Sciatic nerve (tissue), 2 donors: ENCODE data around the gene CPLANE2. TPM values are rescaled to one million over a fixed set of nuclear protein-coding genes. Genes with fewer than 3 reads are reported as not detected.
"Not testable (repeated sequence)": the region's sequence is repeated elsewhere in the genome, so short reads cannot be mapped to it uniquely, and the experiment has no call there.

ENCODE experiments used
- ATAC-seq: fragments of 200-7000 bp; cut with Tn5 transposase; one replicate; pipeline ENCODE4 v1.9.1; 2020; ENCODE audit warnings: mild to moderate bottlenecking, moderate library complexity
- DNase-seq: peaks from one replicate; pipeline ENCODE4 v3.0.0-alpha.2; 2020; ENCODE audit warnings: low spot score
- intact Hi-C: fragments of 100-400 bp; cut with DNase I; formaldehyde crosslinking; loops from one replicate; pipeline ENCODE4 v1.14.2; 2022
- total RNA-seq: library from RNA; stranded (reverse); fragmentation: NEBNext Ultra II Directional; extraction: Animal tissue kit (Norgen Biotek cat#: 25700); gene quantifications from one replicate; pipeline ENCODE4 v1.2.1, GENCODE V29; 2021
- donor health status: DM: no; HTN: no; CAD: no.
- donor health status: DM: no; HTN: no; CAD: no.

The CPLANE2 gene
- total RNA-seq, 1 donor from 2014 or later: 9.8 TPM

GRCh38 chr1:16250524-16251251, 13.7 kb upstream of the CPLANE2 start:
- DNase-seq: no peak
- intact Hi-C loops: loop anchor here (1.0 kb wide), 1 partner anchor 171 kb away; no protein-coding TSS in a partner anchor
- ATAC-seq: peak; percentile 55

GRCh38 chr1:16249596-16250241, 12.7 kb upstream of the CPLANE2 start:
- ATAC-seq: peak; percentile 83
- intact Hi-C loops: loop anchor here (1.0 kb wide), 1 partner anchor 170 kb away; no protein-coding TSS in a partner anchor
- DNase-seq: no peak

- ATAC-seq (peak; percentile 70), DNase-seq (peak; percentile 85)
- intact Hi-C loops: no loop called here
These were observed 11.9 kb upstream of the CPLANE2 start for GRCh38 chr1:16248603-16249516.

GRCh38 chr1:16248007-16248436, 11.0 kb upstream of the CPLANE2 start:
- intact Hi-C loops: no loop called here

GRCh38 chr1:16247441-16247840, 10.5 kb upstream of the CPLANE2 start:
- intact Hi-C loops: no loop called here
- ATAC-seq (no peak), DNase-seq (no peak)

More at GRCh38 chr1:16248007-16248436, 11.0 kb upstream of the CPLANE2 start:
- no peak for DNase-seq
- no peak for ATAC-seq

GRCh38 chr1:16246961-16247360, 10.0 kb upstream of the CPLANE2 start:
- intact Hi-C loops: no loop called here
- no peak for ATAC-seq
- no peak for DNase-seq

- intact Hi-C loops, ATAC-seq: not testable (repeated sequence)
- peak; percentile 12 for DNase-seq
These were observed 9.3 kb upstream of the CPLANE2 start for GRCh38 chr1:16246239-16246638.

- ATAC-seq: no peak
- intact Hi-C loops: no loop called here
- no peak for DNase-seq
These were observed 8.7 kb upstream of the CPLANE2 start for GRCh38 chr1:16245476-16246196.

GRCh38 chr1:16244650-16245285, 7.8 kb upstream of the CPLANE2 start:
- intact Hi-C loops: no loop called here
- no peak for ATAC-seq
- DNase-seq: peak; percentile 41

- ATAC-seq: peak; percentile 54
- intact Hi-C loops: no loop called here
- peak; percentile 87 for DNase-seq
These were observed 7.1 kb upstream of the CPLANE2 start for GRCh38 chr1:16243936-16244649.

GRCh38 chr1:16243215-16243610, 6.2 kb upstream of the CPLANE2 start:
- intact Hi-C loops: no loop called here
- ATAC-seq (no peak), DNase-seq (no peak)

GRCh38 chr1:16242556-16243214, 5.7 kb upstream of the CPLANE2 start:
- DNase-seq: no peak
- no peak for ATAC-seq
- intact Hi-C loops: no loop called here

GRCh38 chr1:16241221-16241708, 4.3 kb upstream of the CPLANE2 start:
- intact Hi-C loops: no loop called here
- ATAC-seq (no peak), DNase-seq (peak; percentile 44)

- DNase-seq (no peak), ATAC-seq (no peak)
- intact Hi-C loops: no loop called here
These were observed 3.0 kb upstream of the CPLANE2 start for GRCh38 chr1:16239972-16240491.

GRCh38 chr1:16237343-16237830, 404 bp upstream of the CPLANE2 start:
- ATAC-seq: no peak
- intact Hi-C loops: no loop called here
- DNase-seq: no peak

GRCh38 chr1:16235944-16236510, 956 bp downstream of the CPLANE2 start:
- DNase-seq (no peak), ATAC-seq (peak; percentile 33)
- intact Hi-C loops: no loop called here
